ENCODE data around the gene ZXDB.
"Not testable (repeated sequence)": the region's sequence is repeated elsewhere in the genome, so short reads cannot be mapped to it uniquely, and the experiment has no call there.

ZXDB gene

GRCh38 chrX:57591284-57592159 lies at the start of gene ZXDB:
TSS of gene ZXDB (plus strand) at chrX:57592011. CDS start at chrX:57592049, 38 bp downstream.
- H3K36me3 Mint-ChIP-seq (ENCODE audit: low read depth); DNase-seq; H3K27me3 Mint-ChIP-seq (ENCODE audit: low read depth, poor library complexity): not testable (repeated sequence)
- H3K4me3 Mint-ChIP-seq = peak within 1 kb of the TSS; percentile 82
- peaks cover 41% of the 10 kb centered on the region for H3K9me3 Mint-ChIP-seq
- H3K27ac Mint-ChIP-seq = peak within 1 kb of the TSS; percentile 31
- H3K4me1 Mint-ChIP-seq = peaks cover 30% of the 10 kb centered on the region

GRCh38 chrX:57565198-57565597 lies 26.6 kb upstream of the ZXDB start:
- H3K4me3 Mint-ChIP-seq = no peak overlapping the region
- no peaks in the 10 kb centered on the region for H3K36me3 Mint-ChIP-seq (ENCODE audit: low read depth)
- peaks cover 74% of the 10 kb centered on the region for H3K9me3 Mint-ChIP-seq
- no peaks in the 10 kb centered on the region for H3K27me3 Mint-ChIP-seq (ENCODE audit: low read depth, poor library complexity)
- TF ChIP-seq CTCF (IDR thresholded peaks at IDR 0.05) = no peak
- no peak overlapping the region for H3K27ac Mint-ChIP-seq
- H3K4me1 Mint-ChIP-seq = no peaks in the 10 kb centered on the region
- no peak for DNase-seq

- H3K27ac Mint-ChIP-seq = no peak overlapping the region
- H3K27me3 Mint-ChIP-seq (ENCODE audit: low read depth, poor library complexity) = no peaks in the 10 kb centered on the region
- H3K9me3 Mint-ChIP-seq = peaks cover 37% of the 10 kb centered on the region
- H3K4me1 Mint-ChIP-seq = no peaks in the 10 kb centered on the region
- no peaks in the 10 kb centered on the region for H3K36me3 Mint-ChIP-seq (ENCODE audit: low read depth)
- H3K4me3 Mint-ChIP-seq = no peak overlapping the region
- peak; percentile 29 for TF ChIP-seq CTCF (IDR thresholded peaks at IDR 0.05)
- peak; percentile 4 for DNase-seq
Measured at GRCh38 chrX:57573754-57574153, 18.1 kb upstream of the ZXDB start.

GRCh38 chrX:57582948-57583347 lies 8.9 kb upstream of the ZXDB start:
- H3K27me3 Mint-ChIP-seq (ENCODE audit: low read depth, poor library complexity); DNase-seq; H3K4me3 Mint-ChIP-seq; H3K27ac Mint-ChIP-seq; H3K36me3 Mint-ChIP-seq (ENCODE audit: low read depth); H3K4me1 Mint-ChIP-seq: not testable (repeated sequence)
- H3K9me3 Mint-ChIP-seq = peaks cover 22% of the 10 kb centered on the region
- TF ChIP-seq CTCF (IDR thresholded peaks at IDR 0.05) = peak; percentile 15

- Mint-ChIP-seq H3K4me1 (no peaks in the 10 kb centered on the region), H3K27ac (no peak overlapping the region), H3K36me3 (ENCODE audit: low read depth) (no peaks in the 10 kb centered on the region), H3K4me3 (no peak overlapping the region), H3K9me3 (peaks cover 25% of the 10 kb centered on the region), H3K27me3 (ENCODE audit: low read depth, poor library complexity) (peaks cover 5% of the 10 kb centered on the region)
- DNase-seq = no peak
- TF ChIP-seq CTCF (IDR thresholded peaks at IDR 0.05) = no peak
Measured at GRCh38 chrX:57583477-57583876, 8.3 kb upstream of the ZXDB start.

GRCh38 chrX:57586360-57586759 lies 5.5 kb upstream of the ZXDB start:
- H3K36me3 Mint-ChIP-seq (ENCODE audit: low read depth) = no peaks in the 10 kb centered on the region
- peaks cover 41% of the 10 kb centered on the region for H3K9me3 Mint-ChIP-seq
- no peak for DNase-seq
- H3K4me3 Mint-ChIP-seq = no peak overlapping the region
- no peak for TF ChIP-seq CTCF (IDR thresholded peaks at IDR 0.05)
- H3K27ac Mint-ChIP-seq = no peak overlapping the region
- H3K4me1 Mint-ChIP-seq = peaks cover 9% of the 10 kb centered on the region
- peaks cover 2% of the 10 kb centered on the region for H3K27me3 Mint-ChIP-seq (ENCODE audit: low read depth, poor library complexity)
